H1 (cell line): Measurements from ENCODE around the gene INO80C. TPM values are rescaled to one million over a fixed set of nuclear protein-coding genes. Genes with fewer than 3 reads are reported as not detected.

ENCODE experiments used
- CREB1 ChIP-seq: IDR thresholded peaks from 2 replicates; pipeline ENCODE4 v1.6.1; 2012; ENCODE audit warnings: inconsistent platforms
- CTCF ChIP-seq, 3 experiments: IDR thresholded peaks; 1 replicate in 2 of 3; 2 replicates in 1 of 3; pipeline versions ENCODE4 v1.5.1 to v1.6.1; 2011; ENCODE audit warnings: low read length in 3 of 3, mild to moderate bottlenecking in 3 of 3, inconsistent platforms in 2 of 3, low read depth in 1 of 3, moderate library complexity in 1 of 3; ENCODE audit not compliant: insufficient read depth in 1 of 3; ENCODE audit errors: control extremely low read depth in 1 of 3
- MAX ChIP-seq: IDR thresholded peaks from 2 replicates; pipeline ENCODE4 v1.6.1; 2012; ENCODE audit warnings: inconsistent platforms
- POU5F1 ChIP-seq: IDR thresholded peaks from 2 replicates; pipeline ENCODE4 v1.6.1; 2011; ENCODE audit warnings: low read depth, mild to moderate bottlenecking, low read length, moderate library complexity
- RAD21 ChIP-seq, 2 experiments: IDR thresholded peaks in 1 of 2; conservative IDR thresholded peaks in 1 of 2; 2 replicates each; pipeline ENCODE4 v1.6.1; 2011; ENCODE audit warnings: low read depth in 2 of 2, low read length in 2 of 2, improper control_type of control experiment in 1 of 2, inconsistent platforms in 1 of 2, mild to moderate bottlenecking in 1 of 2, moderate library complexity in 1 of 2
- RFX5 ChIP-seq: IDR thresholded peaks from 2 replicates; pipeline ENCODE4 v1.6.1; 2011; ENCODE audit warnings: low read depth, low read length, improper control_type of control experiment, borderline replicate concordance
- SIRT6 ChIP-seq: IDR thresholded peaks from one replicate; pipeline ENCODE4 v1.7.1; 2012; ENCODE audit warnings: low read length, inconsistent platforms
- SIX5 ChIP-seq: IDR thresholded peaks from 2 replicates; pipeline ENCODE4 v1.6.1; 2011; ENCODE audit warnings: mild to moderate bottlenecking, low read depth, low read length
- SP1 ChIP-seq: IDR thresholded peaks from 2 replicates; pipeline ENCODE4 v1.6.1; 2011; ENCODE audit warnings: low read depth, low read length
- TAF1 ChIP-seq: IDR thresholded peaks from 2 replicates; pipeline ENCODE4 v1.6.1; 2011; ENCODE audit warnings: mild to moderate bottlenecking, low read depth, low read length
- polyA plus RNA-seq, 7 experiments: library from polyadenylated mRNA; depleted of rRNA in 3 of 7; stranded (reverse) in 5 of 7; unstranded in 2 of 7; fragments of >200 nt in 5 of 7; fragments of 200-250 nt in 2 of 7; gene quantifications; 1 replicate in 5 of 7; 2 replicates in 1 of 7; 4 replicates in 1 of 7; pipeline versions ENCODE4 v1.2.1 to v1.2.3, GENCODE V29; 2011 to 2013; ENCODE audit warnings: missing spikeins in 2 of 7, mixed read lengths in 2 of 7
- total RNA-seq: library from RNA; stranded (reverse); fragmentation: NEBNext Ultra II Directional; extraction: Animal tissue kit (Norgen Biotek cat#: 25700); gene quantifications from 2 replicates; pipeline ENCODE4 v1.2.1, GENCODE V29; 2021

INO80C gene
- total and polyA plus RNA-seq, 2 of the 8 experiments (the other 6 are each of a cell fraction or from before 2014, with no cell fraction given), result 30.1 to 48.9 TPM

- TF ChIP-seq CTCF (IDR thresholded peaks at IDR 0.05; ENCODE audit: control extremely low read depth in 1 of 3, insufficient read depth in 1 of 3, low read depth in 1 of 3, low read length in 3 of 3), result no peak
- no peak for TF ChIP-seq SP1
- no peak for TF ChIP-seq RFX5
- TF ChIP-seq RAD21 (IDR thresholded peaks at IDR 0.05 in 1 of 2, conservative IDR thresholded peaks at IDR 0.05 in 1 of 2; ENCODE audit: low read depth in 2 of 2, low read length in 2 of 2), result no peak
- no peak for TF ChIP-seq CREB1
- TF ChIP-seq SIX5, result no peak
- TF ChIP-seq MAX, result no peak
- TF ChIP-seq SIRT6, result no peak
- TF ChIP-seq POU5F1, result no peak
- TF ChIP-seq TAF1, result no peak
- TF ChIP-seq, all 59 proteins: peak for 0
Measured at GRCh38 chr18:35517715-35518114, 20.0 kb upstream of the INO80C start (continued).
